Stimulated activated CD8-positive, alpha-beta memory T cell treated with anti-CD3 and anti-CD28 coated beads, Interleukin-7, amount 100 ng/mL, for 4 hours (primary cell): ENCODE measurements around the gene BMP7.
"Not testable (repeated sequence)": the region's sequence is repeated elsewhere in the genome, so short reads cannot be mapped to it uniquely, and the experiment has no call there.

Source experiments
- DNase-seq, 2 donors: peaks; one replicate each; pipeline ENCODE4 v3.0.0-alpha.2; 2020; ENCODE audit warnings: low read depth in 2 of 2

Gene BMP7

GRCh38 chr20:57287901-57288300 lies 21.5 kb upstream of the BMP7 start:
- DNase-seq, result no peak

- DNase-seq, result no peak
These were observed 20.8 kb upstream of the BMP7 start for GRCh38 chr20:57287007-57287880.

GRCh38 chr20:57283860-57284259 lies 17.4 kb upstream of the BMP7 start:
- DNase-seq, result no peak

GRCh38 chr20:57282670-57283361 lies 16.4 kb upstream of the BMP7 start:
- DNase-seq, result no peak

GRCh38 chr20:57281900-57282299 lies 15.5 kb upstream of the BMP7 start:
- DNase-seq, result no peak

- DNase-seq, result no peak
These were observed 13.8 kb upstream of the BMP7 start for GRCh38 chr20:57280221-57280620.

GRCh38 chr20:57279548-57279947 lies 13.1 kb upstream of the BMP7 start:
- DNase-seq, result not testable (repeated sequence)

- no peak for DNase-seq
These were observed 12.0 kb upstream of the BMP7 start for GRCh38 chr20:57278457-57278856.

GRCh38 chr20:57277398-57278105 lies 11.1 kb upstream of the BMP7 start:
- no peak for DNase-seq

GRCh38 chr20:57276221-57276620 lies 9.8 kb upstream of the BMP7 start:
- DNase-seq, result no peak

GRCh38 chr20:57275813-57276212 lies 9.4 kb upstream of the BMP7 start:
- no peak for DNase-seq

- DNase-seq, result no peak
These were observed 8.9 kb upstream of the BMP7 start for GRCh38 chr20:57275334-57275733.

GRCh38 chr20:57274846-57275245 lies 8.4 kb upstream of the BMP7 start:
- DNase-seq, result no peak

GRCh38 chr20:57274299-57274698 lies 7.9 kb upstream of the BMP7 start:
- no peak for DNase-seq

GRCh38 chr20:57272883-57273535 lies 6.6 kb upstream of the BMP7 start:
- no peak for DNase-seq

- no peak for DNase-seq
These were observed 4.0 kb upstream of the BMP7 start for GRCh38 chr20:57270204-57270984.

- no peak for DNase-seq
These were observed 2.9 kb upstream of the BMP7 start for GRCh38 chr20:57269148-57269984.

GRCh38 chr20:57268399-57269076 lies 2.1 kb upstream of the BMP7 start:
- DNase-seq, result no peak

GRCh38 chr20:57267158-57267821 lies 849 bp upstream of the BMP7 start:
- no peak for DNase-seq
